HL-60 (cell line): ENCODE data around the gene SLC25A47.

Experiments
- GABPA ChIP-seq: IDR thresholded peaks from 2 replicates; pipeline ENCODE4 v1.6.1; 2012; ENCODE audit warnings: low read depth
- SPI1 ChIP-seq: IDR thresholded peaks from 2 replicates; pipeline ENCODE4 v1.6.1; 2012; ENCODE audit warnings: low read depth, mild to moderate bottlenecking, borderline replicate concordance
- TF ChIP-seq, protein P1 (sequence below): IDR thresholded peaks from one replicate; pipeline ENCODE4 v1.5.1; 2011; ENCODE audit warnings: low read length, control low read depth, inconsistent platforms; ENCODE audit not compliant: insufficient read depth

DNA sequence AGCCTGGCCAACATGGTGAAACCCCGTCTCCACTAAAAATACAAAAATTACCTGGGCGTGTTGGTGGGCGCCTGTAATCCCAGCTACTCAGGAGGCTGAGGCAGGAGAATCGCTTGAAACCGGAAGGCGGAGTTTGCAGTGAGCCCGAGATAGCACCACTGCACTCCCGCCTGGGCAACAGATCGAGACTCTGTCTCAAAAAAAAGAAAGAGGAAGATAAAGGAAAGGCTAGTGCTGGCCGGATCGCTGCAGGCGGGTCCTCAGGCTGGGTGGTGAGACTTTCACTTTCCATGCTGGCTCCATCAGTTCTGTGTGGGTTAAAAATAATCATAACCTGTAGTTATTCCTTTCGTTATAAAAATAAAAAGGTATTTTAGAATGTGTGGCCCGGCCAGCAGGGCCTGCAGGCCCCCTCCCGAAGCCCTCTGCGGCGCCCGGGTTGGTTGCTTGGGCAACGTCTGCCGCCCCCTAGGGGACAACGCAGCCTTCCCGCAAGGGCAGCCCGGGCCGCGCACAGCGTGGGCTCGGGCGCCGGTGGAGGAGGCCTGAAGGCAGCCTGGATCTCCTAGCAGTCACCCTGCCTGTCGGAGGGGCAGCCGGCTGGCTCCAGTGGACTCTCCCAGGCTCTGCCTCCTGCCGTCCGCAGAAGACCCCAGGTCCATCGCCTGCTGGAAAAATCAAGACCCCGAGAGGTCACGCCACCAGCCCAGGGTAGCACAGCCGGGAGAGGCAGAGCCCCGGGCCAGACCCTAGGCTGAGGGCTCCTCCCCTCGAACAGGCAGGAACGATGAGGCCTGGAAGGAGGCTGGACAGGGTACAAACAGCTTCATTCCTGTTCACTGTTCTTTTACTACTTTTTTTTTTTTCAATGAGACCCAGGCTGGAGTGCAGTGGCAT lies 5.0 kb upstream of the SLC25A47 start:
- TF ChIP-seq, protein P1, sequence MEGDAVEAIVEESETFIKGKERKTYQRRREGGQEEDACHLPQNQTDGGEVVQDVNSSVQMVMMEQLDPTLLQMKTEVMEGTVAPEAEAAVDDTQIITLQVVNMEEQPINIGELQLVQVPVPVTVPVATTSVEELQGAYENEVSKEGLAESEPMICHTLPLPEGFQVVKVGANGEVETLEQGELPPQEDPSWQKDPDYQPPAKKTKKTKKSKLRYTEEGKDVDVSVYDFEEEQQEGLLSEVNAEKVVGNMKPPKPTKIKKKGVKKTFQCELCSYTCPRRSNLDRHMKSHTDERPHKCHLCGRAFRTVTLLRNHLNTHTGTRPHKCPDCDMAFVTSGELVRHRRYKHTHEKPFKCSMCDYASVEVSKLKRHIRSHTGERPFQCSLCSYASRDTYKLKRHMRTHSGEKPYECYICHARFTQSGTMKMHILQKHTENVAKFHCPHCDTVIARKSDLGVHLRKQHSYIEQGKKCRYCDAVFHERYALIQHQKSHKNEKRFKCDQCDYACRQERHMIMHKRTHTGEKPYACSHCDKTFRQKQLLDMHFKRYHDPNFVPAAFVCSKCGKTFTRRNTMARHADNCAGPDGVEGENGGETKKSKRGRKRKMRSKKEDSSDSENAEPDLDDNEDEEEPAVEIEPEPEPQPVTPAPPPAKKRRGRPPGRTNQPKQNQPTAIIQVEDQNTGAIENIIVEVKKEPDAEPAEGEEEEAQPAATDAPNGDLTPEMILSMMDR, result peak; percentile 52
- TF ChIP-seq GABPA, result no peak
- TF ChIP-seq SPI1, result no peak
